GM12878 (cell line): ENCODE measurements around the gene ART5. TPM values are rescaled to one million over a fixed set of nuclear protein-coding genes. Genes with fewer than 3 reads are reported as not detected.

Source experiments
- ATAC-seq: fragments of 200-7000 bp; cut with Tn5 transposase; 3 replicates; pipeline ENCODE4 v1.9.1; 2020; ENCODE audit warnings: mild to moderate bottlenecking, moderate library complexity
- BruUV-seq: library from RNA; stranded (reverse); fragments of 400-500 nt; replicated peaks from 2 replicates; lab custom pipeline; 2021; lab: Mats Ljungman, UMichigan
- CTCF ChIA-PET: fragments of 300-600 bp; sonication (Branson Sonifier 250); formaldehyde crosslinking; extraction: SDS; loops from one replicate; lab custom pipeline; 2021; ENCODE audit warnings: inconsistent platforms; lab: Yijun Ruan, JAX
- POLR2A ChIA-PET: fragments of 350-600 bp; formaldehyde crosslinking; extraction: SDS; loops from one replicate; lab custom pipeline; 2021; ENCODE audit warnings: inconsistent platforms; lab: Charles Lee
- RAD21 ChIA-PET: fragments of 300-600 bp; sonication (Branson Sonifier 250); formaldehyde crosslinking; loops from one replicate; lab custom pipeline; 2023; ENCODE audit warnings: antibody characterized with exemption; ENCODE audit not compliant: unreplicated experiment; lab: Charles Lee
- SMC1A ChIA-PET: fragments of 300-600 bp; sonication (Branson Sonifier 250); formaldehyde crosslinking; loops from one replicate; lab custom pipeline; 2023; ENCODE audit not compliant: unreplicated experiment, uncharacterized antibody; lab: Charles Lee
- DNase-seq: peaks from one replicate; pipeline ENCODE4 v3.0.0-alpha.2; 2011; ENCODE audit warnings: low read depth, low spot score
- FAIRE-seq: peaks from 3 replicates; lab custom pipeline; 2011; peaks lifted over from hg19 to GRCh38; lab: Jason Lieb, UNC
- H2AFZ ChIP-seq: 2 replicates; pipeline ENCODE4 v1.6.0; 2011; ENCODE audit warnings: low read depth, low read length, control low read depth; ENCODE audit not compliant: control insufficient read depth
- H3K27ac ChIP-seq: 2 replicates; pipeline ENCODE4 v1.5.1; 2011; ENCODE audit warnings: control low read depth; ENCODE audit not compliant: control insufficient read depth, insufficient read depth
- H3K27me3 ChIP-seq, 2 experiments: replicated peaks in 1 of 2; 2 replicates each; pipeline versions ENCODE4 v1.6.0 to v1.6.1; 2011; ENCODE audit warnings: low read length in 1 of 2; ENCODE audit not compliant: control insufficient read depth in 2 of 2, insufficient read depth in 2 of 2
- H3K36me3 ChIP-seq, 2 experiments: 2 replicates each; pipeline ENCODE4 v1.5.1; 2011; ENCODE audit warnings: low read length in 1 of 2; ENCODE audit not compliant: control insufficient read depth in 2 of 2, insufficient read depth in 2 of 2
- H3K4me1 ChIP-seq: 2 replicates; pipeline ENCODE4 v1.6.1; 2011; ENCODE audit warnings: mild to moderate bottlenecking, low read length, moderate library complexity, mixed read lengths; ENCODE audit not compliant: control insufficient read depth, insufficient read depth
- H3K4me2 ChIP-seq: 2 replicates; pipeline ENCODE4 v1.6.0; 2011; ENCODE audit warnings: control low read depth; ENCODE audit not compliant: control insufficient read depth, insufficient read depth
- H3K4me3 ChIP-seq: fragments of 200-600 bp; sonication (generic); 2 replicates; pipeline ENCODE4 v1.5.1; 2016
- H3K79me2 ChIP-seq: 2 replicates; pipeline ENCODE4 v1.6.0; 2011; ENCODE audit warnings: low read length; ENCODE audit not compliant: control insufficient read depth, insufficient read depth
- H3K9ac ChIP-seq: 2 replicates; pipeline ENCODE4 v1.8.0; 2011; ENCODE audit warnings: low read length, control low read depth, mixed read lengths; ENCODE audit not compliant: control insufficient read depth, insufficient read depth
- H3K9me3 ChIP-seq: replicated peaks from 3 replicates; pipeline ENCODE4 v1.5.1; 2011; ENCODE audit warnings: mild to moderate bottlenecking, low read length; ENCODE audit not compliant: control insufficient read depth, insufficient read depth
- H4K20me1 ChIP-seq: 2 replicates; pipeline ENCODE4 v1.6.0; 2011; ENCODE audit not compliant: control insufficient read depth, insufficient read depth
- ATF2 ChIP-seq: IDR thresholded peaks from 2 replicates; pipeline ENCODE4 v1.6.1; 2012; ENCODE audit warnings: low read length, inconsistent platforms
- ATF7 ChIP-seq: fragments of 450-650 bp; IDR thresholded peaks from 2 replicates; pipeline ENCODE4 v1.6.1; 2016; ENCODE audit warnings: low read depth, mild to moderate bottlenecking
- BCL3 ChIP-seq: IDR thresholded peaks from 2 replicates; pipeline ENCODE4 v1.6.1; 2011; ENCODE audit warnings: borderline replicate concordance, low read depth, mild to moderate bottlenecking, moderate library complexity, low read length; ENCODE audit not compliant: insufficient read depth, poor library complexity, severe bottlenecking
- JUNB ChIP-seq: IDR thresholded peaks from 2 replicates; pipeline ENCODE4 v1.6.1; 2016; ENCODE audit warnings: antibody characterized with exemption, mild to moderate bottlenecking
- NRF1 ChIP-seq: conservative IDR thresholded peaks from 2 replicates; pipeline ENCODE4 v1.6.1; 2011; ENCODE audit warnings: mild to moderate bottlenecking, low read depth, low read length, improper control_type of control experiment
- PKNOX1 ChIP-seq: fragments of 450-650 bp; IDR thresholded peaks from 2 replicates; pipeline ENCODE4 v1.6.1; 2016; ENCODE audit warnings: mild to moderate bottlenecking
- SMAD1 ChIP-seq: fragments of 450-650 bp; IDR thresholded peaks from 2 replicates; pipeline ENCODE4 v1.6.1; 2018; ENCODE audit warnings: mild to moderate bottlenecking, low read depth; ENCODE audit not compliant: partially characterized antibody
- STAT3 ChIP-seq: IDR thresholded peaks from 2 replicates; pipeline ENCODE4 v1.6.1; 2011; ENCODE audit warnings: low read depth, low read length, improper control_type of control experiment
- TCF3 ChIP-seq: IDR thresholded peaks from 2 replicates; pipeline ENCODE4 v1.6.1; 2012; ENCODE audit warnings: low read depth, mild to moderate bottlenecking, low read length, borderline replicate concordance; ENCODE audit not compliant: insufficient read depth
- ZNF24 ChIP-seq: fragments of 450-650 bp; IDR thresholded peaks from 2 replicates; pipeline ENCODE4 v1.6.1; 2017; ENCODE audit warnings: antibody characterized with exemption, mild to moderate bottlenecking
- ZNF687 ChIP-seq: fragments of 450-650 bp; IDR thresholded peaks from 2 replicates; pipeline ENCODE4 v1.6.1; 2017; ENCODE audit warnings: mild to moderate bottlenecking, moderate library complexity
- ZSCAN29 ChIP-seq: fragments of 450-650 bp; IDR thresholded peaks from 2 replicates; pipeline ENCODE4 v1.6.1; 2017; ENCODE audit warnings: mild to moderate bottlenecking, moderate library complexity
- WGBS: methylation state at CpG from one replicate; pipeline ENCODE4 v1.1.6; 2016; ENCODE audit warnings: low lambda C conversion rate; ENCODE audit not compliant: insufficient replicate concordance, insufficient coverage; ENCODE audit errors: missing lambda C conversion rate; 5-methylcytosine and 5-hydroxymethylcytosine counted together
- in situ Hi-C: fragments of 300-500 bp; cut with MboI; formaldehyde crosslinking; loops from 9 replicates; pipeline ENCODE4 v1.14.3; 2018; ENCODE audit warnings: mixed read lengths
- intact Hi-C: fragments of 100-400 bp; cut with micrococcal nuclease; formaldehyde crosslinking; loops from one replicate; pipeline ENCODE4 v1.14.2; 2022; ENCODE audit not compliant: unreplicated experiment
- polyA plus RNA-seq, 11 experiments: library from polyadenylated mRNA; depleted of rRNA in 4 of 11; unstranded in 6 of 11; stranded (reverse) in 5 of 11; fragments of >200 nt; fragmentation: Nextera tagmentation in 4 of 11; fragmentation: Illumina TruSeq in 1 of 11; extraction: Ambion mirVana in 4 of 11; extraction: Trizol in 1 of 11; gene quantifications; 1 replicate in 1 of 11; 2 replicates in 10 of 11; pipeline versions ENCODE4 v1.2.1 to v1.2.3, GENCODE V29; 2011 to 2016; ENCODE audit warnings: inconsistent platforms in 2 of 11, missing spikeins in 2 of 11, low read depth in 1 of 11
- total RNA-seq, 4 experiments: library from RNA; depleted of rRNA in 3 of 4; stranded (reverse); fragments of >200 nt in 3 of 4; fragmentation: Illumina TruSeq in 1 of 4; extraction: Trizol in 1 of 4; gene quantifications; 2 replicates each; pipeline versions ENCODE4 v1.2.1 to v1.2.3, GENCODE V29; 2013 to 2021

The ART5 gene
- total and polyA plus RNA-seq, 10 of the 15 experiments (the other 5 are each of a cell fraction or from before 2014, with no cell fraction given): 0.06 TPM; not detected in 9

GRCh38 chr11:3683039-3683438 lies 41.2 kb upstream of the ART5 start (continued):
- TF ChIP-seq ZNF687: no peak
- no peak for TF ChIP-seq ZSCAN29
- TF ChIP-seq ZNF24: no peak
- no peak for TF ChIP-seq NRF1
- TF ChIP-seq ATF7: no peak
- no peak for TF ChIP-seq ATF2

- no peaks in the 10 kb centered on the region for H3K79me2 ChIP-seq
- H3K27ac ChIP-seq: no peak overlapping the region
- BruUV-seq: no TSS peak
- H3K36me3 ChIP-seq: peaks cover 23 to 61% of the 10 kb centered on the region in 2 experiments
- no peak overlapping the region for H3K4me2 ChIP-seq
- no peaks in the 10 kb centered on the region for H3K9me3 ChIP-seq
- no peaks in the 10 kb centered on the region for H3K27me3 ChIP-seq
- TF ChIP-seq SMAD1 (no peak), ZNF24 (no peak), ATF7 (no peak), ATF2 (no peak), BCL3 (no peak), TCF3 (no peak), PKNOX1 (no peak), JUNB (no peak), STAT3 (no peak)
- in situ Hi-C loops (no loop called here), intact Hi-C loops (no loop called here)
- no peak overlapping the region for H2AFZ ChIP-seq
- no peak for DNase-seq
- no peak overlapping the region for H3K4me3 ChIP-seq
- H4K20me1 ChIP-seq: no peaks in the 10 kb centered on the region
- 95% methylated on average over 3 of the region's 3 CpGs for WGBS
- FAIRE-seq: no peak
- ATAC-seq: no peak
- ChIA-PET CTCF (interaction anchor here (1.1 kb wide), 1 partner anchor 54 kb away, joined by 3 read pairs; no protein-coding TSS in a partner anchor), POLR2A (interaction anchor here (0.6 kb wide), 1 partner anchor 192 kb away, joined by 3 read pairs; no protein-coding TSS in a partner anchor), SMC1A (no interaction called here), RAD21 (no interaction called here)
- H3K9ac ChIP-seq: no peak overlapping the region
- H3K4me1 ChIP-seq: no peaks in the 10 kb centered on the region
Measured at GRCh38 chr11:3679077-3679476, 37.3 kb upstream of the ART5 start.
